K562 (cell line): ENCODE data around the gene PHF21A. TPM values are rescaled to one million over a fixed set of nuclear protein-coding genes. Genes with fewer than 3 reads are reported as not detected.

Experiments
- ATAC-seq: fragments of 200-7000 bp; cut with Tn5 transposase; 3 replicates; pipeline ENCODE4 v1.9.1; 2020; ENCODE audit warnings: moderate library complexity
- BruUV-seq: library from RNA; stranded (reverse); fragments of 400-500 nt; replicated peaks from 2 replicates; lab custom pipeline; 2021; lab: Mats Ljungman, UMichigan
- CTCF ChIA-PET: fragments of 300-600 bp; formaldehyde crosslinking; extraction: SDS; loops from one replicate; lab custom pipeline; 2021; ENCODE audit warnings: low intra/inter-chr PET ratio; lab: Yijun Ruan, JAX
- POLR2A ChIA-PET: fragments of 300-600, 350-650 bp; sonication (Branson Sonifier 250); formaldehyde crosslinking; extraction: SDS; loops from one replicate; lab custom pipeline; 2021; ENCODE audit warnings: antibody characterized with exemption, inconsistent platforms; lab: Yijun Ruan, JAX
- DNase-seq, 4 experiments: peaks; one replicate each; pipeline versions ENCODE4 v3.0.0 to v3.0.0-alpha.2; 2011 to 2018; ENCODE audit warnings: low spot score in 3 of 4, mixed read lengths in 3 of 4; ENCODE audit errors: extremely low read depth in 1 of 4
- FAIRE-seq: peaks from 2 replicates; lab custom pipeline; 2011; peaks lifted over from hg19 to GRCh38; lab: Jason Lieb, UNC
- H2AFZ ChIP-seq: 2 replicates; pipeline ENCODE4 v1.6.0; 2011; ENCODE audit warnings: low read depth, low read length, control low read depth, inconsistent platforms
- H3K27ac ChIP-seq: fragments of 200-600 bp; 3 replicates; pipeline ENCODE4 v1.8.0; 2011; ENCODE audit warnings: low read depth, mild to moderate bottlenecking, control low read depth, inconsistent platforms, low read length, moderate library complexity, mixed read lengths; ENCODE audit errors: extremely low read depth
- H3K27me3 ChIP-seq, 2 experiments: fragments of 300-600 bp in 1 of 2; 2 replicates in 1 of 2; 3 replicates in 1 of 2; pipeline versions ENCODE4 v1.6.0 to v1.8.0; 2011; ENCODE audit warnings: inconsistent platforms in 2 of 2, low read length in 2 of 2, mild to moderate bottlenecking in 1 of 2, mixed read lengths in 1 of 2, moderate library complexity in 1 of 2; ENCODE audit not compliant: control insufficient read depth in 2 of 2, insufficient read depth in 2 of 2
- H3K36me3 ChIP-seq: fragments of 300-600 bp; 3 replicates; pipeline ENCODE4 v1.8.0; 2011; ENCODE audit warnings: mild to moderate bottlenecking, low read length, inconsistent platforms; ENCODE audit not compliant: control insufficient read depth, insufficient read depth
- H3K4me1 ChIP-seq, 2 experiments: fragments of 200-600 bp in 1 of 2; replicated peaks in 1 of 2; 2 replicates in 1 of 2; 3 replicates in 1 of 2; pipeline versions ENCODE4 v1.5.1 to v1.8.0; 2011; ENCODE audit warnings: inconsistent platforms in 2 of 2, low read length in 2 of 2, mild to moderate bottlenecking in 1 of 2, mixed read lengths in 1 of 2, moderate library complexity in 1 of 2; ENCODE audit not compliant: control insufficient read depth in 2 of 2, insufficient read depth in 2 of 2
- H3K4me2 ChIP-seq: 2 replicates; pipeline ENCODE4 v1.6.1; 2011; ENCODE audit warnings: low read length, control low read depth, inconsistent platforms, mixed read lengths; ENCODE audit not compliant: insufficient read depth
- H3K4me3 ChIP-seq: fragments of 200-600 bp; sonication (generic), shearing (Covaris generic); 2 replicates; pipeline ENCODE4 v1.5.1; 2016; ENCODE audit warnings: control low read depth, inconsistent platforms
- H3K79me2 ChIP-seq: fragments of 200-600 bp; 3 replicates; pipeline ENCODE4 v1.8.0; 2011; ENCODE audit warnings: low read length, inconsistent platforms; ENCODE audit not compliant: control insufficient read depth, insufficient read depth
- H3K9ac ChIP-seq, 2 experiments: 2 replicates each; pipeline versions ENCODE4 v1.6.0 to v1.6.1; 2011; ENCODE audit warnings: low read depth in 2 of 2, low read length in 2 of 2, control low read depth in 1 of 2, inconsistent platforms in 1 of 2, mild to moderate bottlenecking in 1 of 2, mixed read lengths in 1 of 2; ENCODE audit not compliant: insufficient read depth in 1 of 2
- H3K9me1 ChIP-seq: one replicate; pipeline ENCODE4 v1.6.0; 2011; ENCODE audit warnings: inconsistent platforms, mild to moderate bottlenecking, low read length, moderate library complexity; ENCODE audit not compliant: control insufficient read depth, insufficient read depth
- H3K9me3 ChIP-seq: replicated peaks from 2 replicates; pipeline ENCODE4 v1.5.1; 2011; ENCODE audit warnings: low read depth, low read length, inconsistent platforms; ENCODE audit not compliant: control insufficient read depth, insufficient read depth
- H4K20me1 ChIP-seq: replicated peaks from 2 replicates; pipeline ENCODE4 v1.6.1; 2011; ENCODE audit warnings: low read length, inconsistent platforms, mixed read lengths; ENCODE audit not compliant: control insufficient read depth, insufficient read depth
- KLF13 ChIP-seq: fragments of 450-650 bp; IDR thresholded peaks from 2 replicates; pipeline ENCODE4 v1.6.1; 2016; ENCODE audit warnings: missing genetic modification characterization, low read depth, mild to moderate bottlenecking, missing compliant biosample characterization, moderate library complexity, borderline replicate concordance
- NFIC ChIP-seq: fragments of 450-650 bp; IDR thresholded peaks from 2 replicates; pipeline ENCODE4 v1.6.1; 2017; ENCODE audit warnings: mild to moderate bottlenecking, inconsistent platforms
- ZNF740 ChIP-seq, 3 experiments: fragments of 200-800 bp in 1 of 3; sonication (Bioruptor generic) in 1 of 3; sonication (generic) in 1 of 3; formaldehyde crosslinking in 1 of 3; IDR thresholded peaks; 2 replicates each; pipeline versions ENCODE4 v1.6.1 to v1.8.0; 2016 to 2022; ENCODE audit warnings: mild to moderate bottlenecking in 2 of 3, missing compliant biosample characterization in 2 of 3, missing genetic modification characterization in 2 of 3, missing genetic modification reagents in 1 of 3
- WGBS: fragments of 100-300 bp; shearing (Covaris generic); methylation state at CpG from one replicate; pipeline ENCODE4 v1.1.6; 2016; ENCODE audit warnings: low coverage, mixed read lengths; ENCODE audit not compliant: insufficient coverage; ENCODE audit errors: missing lambda C conversion rate; 5-methylcytosine and 5-hydroxymethylcytosine counted together
- in situ Hi-C: fragments of 300-500 bp; cut with MboI; formaldehyde crosslinking; loops from 4 replicates; pipeline ENCODE4 v1.15.0; 2018; ENCODE audit warnings: inconsistent platforms, mixed read lengths
- intact Hi-C: fragments of 100-400 bp; cut with micrococcal nuclease; formaldehyde crosslinking; loops from 2 replicates; pipeline ENCODE4 v1.14.2; 2022
- polyA plus RNA-seq, 8 experiments: library from polyadenylated mRNA; depleted of rRNA in 4 of 8; stranded (reverse) in 5 of 8; unstranded in 3 of 8; fragments of >200 nt; fragmentation: Nextera tagmentation in 2 of 8; fragmentation: Illumina TruSeq in 1 of 8; extraction: Ambion mirVana in 2 of 8; extraction: Trizol in 1 of 8; gene quantifications; 2 replicates each; pipeline versions ENCODE4 v1.2.1 to v1.2.3, GENCODE V29; 2011 to 2014; ENCODE audit warnings: inconsistent platforms in 1 of 8, missing spikeins in 1 of 8
- total RNA-seq, 7 experiments: library from RNA; depleted of rRNA in 6 of 7; stranded (reverse); fragments of >200 nt in 6 of 7; fragmentation: Illumina TruSeq in 2 of 7; extraction: Trizol in 2 of 7; gene quantifications; 2 replicates each; pipeline versions ENCODE4 v1.2.1 to v1.2.3, GENCODE V29; 2011 to 2021; ENCODE audit warnings: low replicate concordance in 1 of 7

Gene PHF21A
- total and polyA plus RNA-seq, 9 of the 15 experiments (the other 6 are each of a cell fraction or from before 2014, with no cell fraction given), result 1.5 to 32.4 (median 10.7) TPM

DNA sequence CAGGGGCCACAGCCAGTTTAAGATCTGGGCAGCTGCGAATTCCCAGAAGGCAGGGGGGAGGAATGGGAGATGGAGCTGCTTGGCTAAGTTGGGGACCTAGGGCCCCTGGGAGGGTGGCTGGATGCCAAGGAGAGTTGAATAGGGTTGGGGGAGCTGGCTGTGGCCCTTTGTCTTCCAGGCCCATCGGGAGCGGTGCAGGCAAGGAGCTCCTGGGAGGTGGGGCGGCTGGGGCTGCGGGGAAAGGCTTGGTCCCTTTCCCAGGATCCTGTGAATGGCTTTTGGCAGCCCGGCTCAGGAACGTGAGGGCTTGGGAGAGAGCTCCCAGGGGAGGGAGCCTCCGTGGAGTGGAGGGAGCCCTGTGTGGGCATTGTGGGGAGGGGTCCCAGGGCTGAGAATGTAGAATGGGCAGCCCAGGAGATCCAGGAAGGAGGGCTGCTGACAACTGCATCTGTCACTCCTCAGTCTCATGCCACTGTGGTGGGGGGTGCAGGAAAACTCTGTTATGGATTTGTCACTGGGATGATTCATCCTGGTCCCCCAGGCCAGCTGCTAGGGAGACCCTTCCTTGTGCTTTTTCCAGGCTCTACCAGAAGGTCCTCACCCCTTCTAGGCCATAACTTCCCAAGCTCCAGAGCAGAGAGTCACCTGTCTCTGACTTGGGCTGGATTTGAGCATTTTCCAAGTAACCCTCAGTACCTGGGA is 220.2 kb downstream of the PHF21A start:
- FAIRE-seq (no peak), DNase-seq (no peak), ATAC-seq (no peak)
- Histone ChIP-seq H3K9me3 (no peaks in the 10 kb centered on the region), H3K79me2 (no peaks in the 10 kb centered on the region), H3K4me1 (peaks cover 14 to 77% of the 10 kb centered on the region in 2 experiments), H3K9me1 (peaks cover 3% of the 10 kb centered on the region), H3K27me3 (no peaks in the 10 kb centered on the region; a peak in 1 of 5 replicates), H3K4me3 (no peak overlapping the region), H3K27ac (no peak overlapping the region), H3K9ac (peak overlapping the region in 1 of 2 experiments; percentile 89; a peak in 2 of 4 replicates), H3K36me3 (no peaks in the 10 kb centered on the region), H3K4me2 (0 out of 2 replicates have a peak overlapping the region, but pooled peaks have one; percentile 70), H4K20me1 (0 out of 2 replicates have a peak, but pooled peaks cover 4% of the 10 kb centered on the region), H2AFZ (no peak overlapping the region)
- TF ChIP-seq NFIC (0 out of 2 replicates have a peak, but pooled peaks have one; percentile 24), ZNF740 (CRISPR knock-in tag; IDR thresholded peaks at IDR 0.05) (0 out of 2 replicates have a peak, but pooled peaks have one; percentile 40), ZNF740 (tag; IDR thresholded peaks at IDR 0.05) (no peak), KLF13 (no peak)
- in situ Hi-C loops, result no loop called here
- no TSS peak for BruUV-seq
- ChIA-PET POLR2A (interaction anchor here (0.7 to 1.6 kb wide), 7 partner anchors 9 to 261 kb away, joined by 3 to 6 read pairs (median 4); partner anchors contain the start of genes LARGE2 and PEX16), CTCF (no interaction called here)
- 31% methylated on average over 6 of the region's 8 CpGs for whole genome bisulfite sequencing
- intact Hi-C loops, result no loop called here
